Lower leg skin (tissue), 4 donors: Measurements from ENCODE around the gene ZNF766. TPM values are rescaled to one million over a fixed set of nuclear protein-coding genes. Genes with fewer than 3 reads are reported as not detected.
"Not testable (repeated sequence)": the region's sequence is repeated elsewhere in the genome, so short reads cannot be mapped to it uniquely, and the experiment has no call there.

Experiments used
- DNase-seq, 2 donors: peaks; one replicate each; pipeline ENCODE4 v3.0.0-alpha.2; 2019; ENCODE audit warnings: low spot score in 2 of 2
- H3K4me3 ChIP-seq: fragments of 200-600 bp; sonication (generic); 2 replicates; pipeline ENCODE4 v1.5.1; 2017; ENCODE audit warnings: mild to moderate bottlenecking, low read depth; ENCODE audit not compliant: poor library complexity, severe bottlenecking
- POLR2A ChIP-seq, 2 donors: fragments of 450-650 bp; IDR thresholded peaks; one replicate each; pipeline ENCODE4 v1.6.1; 2016 to 2017; ENCODE audit warnings: antibody characterized with exemption in 2 of 2, mild to moderate bottlenecking in 1 of 2, moderate library complexity in 1 of 2
- WGBS, 2 donors: methylation state at CpG; one replicate each; pipeline ENCODE4 v1.1.5; 2018; 5-methylcytosine and 5-hydroxymethylcytosine counted together
- intact Hi-C: fragments of 100-400 bp; cut with DNase I; formaldehyde crosslinking; loops from one replicate; pipeline ENCODE4 v1.15.0; 2023; ENCODE audit warnings: low total_unique reads
- microRNA counts, 2 donors: library from miRNA; unstranded; fragments of <30 nt; microRNA quantifications; one replicate each; lab custom pipeline; 2016
- microRNA-seq, 2 donors: library from miRNA; unstranded; fragments of <30 nt; microRNA quantifications; one replicate each; pipeline ENCODE4, GENCODE V29; 2016; ENCODE audit warnings: borderline replicate concordance in 2 of 2, borderline number of aligned reads in 1 of 2
- total RNA-seq, 4 donors: library from RNA; depleted of rRNA; stranded (reverse); fragments of >200 nt; gene quantifications; one replicate each; pipeline ENCODE4 v1.1.0, GENCODE V29; 2016
- TF ChIP-seq, protein P1 (sequence below), 3 donors: fragments of 450-650 bp; IDR thresholded peaks; one replicate each; pipeline ENCODE4 v1.5.1; 2016; ENCODE audit warnings: antibody characterized with exemption in 3 of 3, mild to moderate bottlenecking in 3 of 3, moderate library complexity in 2 of 3

Gene ZNF766
- total RNA-seq, 4 donors from 2014 or later, result 8.0 to 18.4 (median 14.6) TPM

DNA sequence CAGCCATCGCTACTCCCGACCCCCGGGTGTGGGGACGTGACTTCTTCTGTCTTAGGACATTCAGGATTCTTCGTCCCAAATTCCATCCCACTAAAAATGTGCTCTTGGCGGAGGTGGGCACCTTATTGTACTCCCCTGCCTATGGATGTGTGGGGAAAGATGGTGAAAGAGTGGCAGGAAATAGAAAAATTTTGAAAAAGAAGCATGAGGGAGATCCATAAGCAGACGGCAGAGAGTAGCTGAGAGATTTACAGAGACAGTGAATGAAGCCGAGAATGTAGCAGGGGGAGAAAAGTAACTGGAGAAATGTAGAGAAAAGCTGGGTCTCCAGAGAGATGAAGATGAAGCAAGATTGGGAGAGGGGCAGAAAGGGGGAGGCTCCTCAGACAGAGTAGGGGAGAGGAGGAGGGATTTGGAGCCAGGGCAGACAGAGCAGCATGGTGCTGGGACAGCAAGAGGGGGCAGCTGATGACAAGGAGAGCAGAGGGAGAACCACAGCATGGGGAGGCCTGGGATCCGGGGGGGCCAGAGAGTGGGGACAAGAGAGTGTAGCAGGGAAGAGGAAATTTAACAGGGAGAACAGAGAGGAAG, 67.5 kb downstream of the ZNF766 start:
- DNase-seq, result no peak
- 4 to 7% methylated on average over 9 of the region's 9 CpGs for WGBS, 2 donors
- intact Hi-C loops, result no loop called here

DNA sequence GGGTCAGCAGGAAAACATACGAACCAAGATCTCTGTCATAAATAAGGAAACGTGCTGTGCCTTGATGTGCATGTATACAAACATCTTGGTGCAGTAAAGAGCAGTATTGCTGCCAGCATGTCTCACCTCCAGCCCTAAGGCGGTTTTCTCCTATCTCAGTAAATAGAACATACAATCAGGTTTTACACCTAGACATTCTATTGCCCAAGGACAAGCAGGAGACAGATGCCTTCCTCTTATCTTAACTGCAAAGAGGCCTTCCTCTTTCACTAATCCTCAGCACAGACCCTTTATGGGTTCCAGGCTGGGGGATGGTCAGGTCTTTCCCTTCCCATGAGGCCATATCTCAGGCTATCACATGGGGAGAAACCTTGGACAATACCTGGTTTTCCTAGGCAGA, 69.6 kb downstream of the ZNF766 start:
- DNase-seq, intact Hi-C loops, H3K4me3 ChIP-seq: not testable (repeated sequence)
- 62 to 78% methylated on average over 3 of the region's 3 CpGs for WGBS, 2 donors

More for the DNA sequence above, 67.5 kb downstream of the ZNF766 start:
- TF ChIP-seq, protein P1, sequence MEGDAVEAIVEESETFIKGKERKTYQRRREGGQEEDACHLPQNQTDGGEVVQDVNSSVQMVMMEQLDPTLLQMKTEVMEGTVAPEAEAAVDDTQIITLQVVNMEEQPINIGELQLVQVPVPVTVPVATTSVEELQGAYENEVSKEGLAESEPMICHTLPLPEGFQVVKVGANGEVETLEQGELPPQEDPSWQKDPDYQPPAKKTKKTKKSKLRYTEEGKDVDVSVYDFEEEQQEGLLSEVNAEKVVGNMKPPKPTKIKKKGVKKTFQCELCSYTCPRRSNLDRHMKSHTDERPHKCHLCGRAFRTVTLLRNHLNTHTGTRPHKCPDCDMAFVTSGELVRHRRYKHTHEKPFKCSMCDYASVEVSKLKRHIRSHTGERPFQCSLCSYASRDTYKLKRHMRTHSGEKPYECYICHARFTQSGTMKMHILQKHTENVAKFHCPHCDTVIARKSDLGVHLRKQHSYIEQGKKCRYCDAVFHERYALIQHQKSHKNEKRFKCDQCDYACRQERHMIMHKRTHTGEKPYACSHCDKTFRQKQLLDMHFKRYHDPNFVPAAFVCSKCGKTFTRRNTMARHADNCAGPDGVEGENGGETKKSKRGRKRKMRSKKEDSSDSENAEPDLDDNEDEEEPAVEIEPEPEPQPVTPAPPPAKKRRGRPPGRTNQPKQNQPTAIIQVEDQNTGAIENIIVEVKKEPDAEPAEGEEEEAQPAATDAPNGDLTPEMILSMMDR (IDR thresholded peaks at IDR 0.05), result no peak
- no peak for TF ChIP-seq POLR2A (IDR thresholded peaks at IDR 0.05)
- H3K4me3 ChIP-seq, result peak overlapping the region; percentile 46

DNA sequence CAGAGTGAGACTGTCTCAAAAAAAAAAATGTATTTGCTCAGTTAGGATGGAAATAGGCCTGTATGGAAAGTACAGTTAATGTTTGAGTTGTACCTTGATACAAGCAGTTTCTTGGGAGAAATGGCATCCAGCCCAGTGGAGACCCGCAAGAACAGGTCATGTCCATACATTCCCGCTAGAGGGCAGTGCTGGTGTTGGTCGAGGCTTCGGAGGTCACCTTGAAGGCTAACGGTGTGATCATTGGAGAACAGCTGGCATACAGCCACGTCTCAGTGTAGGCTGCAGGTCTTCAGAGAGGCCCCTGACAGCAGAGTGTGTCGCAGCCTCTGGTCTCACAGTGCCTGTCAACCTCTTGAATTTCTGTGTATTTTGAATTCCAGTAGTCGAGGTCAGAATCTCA, 74.2 kb downstream of the ZNF766 start:
- 21 to 23% methylated on average over 8 of the region's 8 CpGs for WGBS, 2 donors
- no peak overlapping the region for H3K4me3 ChIP-seq
- intact Hi-C loops, result no loop called here
- no peak for DNase-seq
- TF ChIP-seq POLR2A (IDR thresholded peaks at IDR 0.05), result no peak
- TF ChIP-seq, protein P1 (IDR thresholded peaks at IDR 0.05), result no peak

DNA sequence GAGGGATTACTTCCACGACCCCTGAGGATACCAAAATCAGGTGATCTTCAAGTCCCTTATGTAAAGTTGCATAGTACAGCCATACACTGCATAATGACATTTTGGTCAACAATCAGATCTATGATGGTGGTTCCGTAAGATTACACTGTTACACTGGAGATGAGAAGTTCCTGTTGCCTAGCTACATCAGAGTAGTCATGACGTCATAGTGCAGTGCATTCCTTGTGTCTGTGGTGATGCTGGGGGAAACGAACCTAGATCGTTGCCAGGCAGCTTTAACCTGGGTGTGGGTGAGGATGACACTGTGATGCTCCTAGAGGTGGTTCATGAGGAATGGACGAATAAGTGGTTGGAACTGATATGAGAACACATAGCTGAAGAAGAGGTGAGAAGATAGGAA, 75.8 kb downstream of the ZNF766 start:
- TF ChIP-seq POLR2A (IDR thresholded peaks at IDR 0.05), result no peak
- TF ChIP-seq, protein P1 (IDR thresholded peaks at IDR 0.05), result no peak
- DNase-seq, result no peak
- H3K4me3 ChIP-seq, result no peak overlapping the region
- intact Hi-C loops, result no loop called here
- WGBS, 2 donors, result 87 to 90% methylated on average over 6 of the region's 6 CpGs

MicroRNAs within 50 kb of the gene (microRNA counts, 767-probe panel; counts per million panel counts)
- 0 to 358 counts per million in 2 donors for microRNA hsa-miR-643 (lab: Ali Mortazavi, UCI)

Small RNA genes lying within 50 kb of the gene (microRNA-seq; reads per million reads assigned to microRNA genes)
- gene MIR643 (0.68 to 2.3 reads per million in 2 donors), gene MIR6801 (0 reads per million in 2 donors)

Other genes starting within 250 kb of the ZNF766 start
- 1 to 10 TPM; 3.9 to 6.4 (median 4.3) TPM for gene ZNF614, start 241.2 kb upstream of the ZNF766 start, total RNA-seq
- 10 to 100 TPM in 2 of 4 donors, 1 to 10 TPM in 2; 8.2 to 20.7 (median 11.2) TPM for gene ZNF432, start 220.7 kb upstream of the ZNF766 start, total RNA-seq
- gene ZNF841, start 173.8 kb upstream of the ZNF766 start, total RNA-seq, result 10 to 100 TPM; 15.0 to 34.1 (median 19.3) TPM
- 10 to 100 TPM in 2 of 4 donors, 1 to 10 TPM in 2; 7.8 to 12.6 (median 9.8) TPM for gene ZNF616, start 129.6 kb upstream of the ZNF766 start, total RNA-seq
- gene ZNF836, start 98.0 kb upstream of the ZNF766 start, total RNA-seq, result 10 to 100 TPM; 15.3 to 35.3 (median 24.7) TPM
- gene PPP2R1A, start 79.5 kb upstream of the ZNF766 start, total RNA-seq, result 100 to 1,000 TPM; 200 to 226 (median 224) TPM
- 1 to 10 TPM; 2.8 to 6.2 (median 5.7) TPM for gene ZNF480, start 27.6 kb downstream of the ZNF766 start, total RNA-seq
- gene ZNF610, start 66.7 kb downstream of the ZNF766 start, total RNA-seq, result 1 to 10 TPM in 1 of 4 donors, under 1 TPM in 3; 0.67 to 1.3 (median 0.87) TPM
- gene ZNF880, start 100.3 kb downstream of the ZNF766 start, total RNA-seq, result 10 to 100 TPM; 15.2 to 19.7 (median 15.7) TPM
- gene ZNF528, start 128.3 kb downstream of the ZNF766 start, total RNA-seq, result 10 to 100 TPM; 13.4 to 17.9 (median 14.7) TPM
- under 1 TPM in 2 of 4 donors, not detected in 2; 0.13 to 0.19 TPM for gene ZNF534, start 159.6 kb downstream of the ZNF766 start, total RNA-seq
- 1 to 10 TPM in 1 of 4 donors, under 1 TPM in 1, not detected in 2; 0.56 to 1.1 TPM for gene ZNF578, start 184.0 kb downstream of the ZNF766 start, total RNA-seq